HG03175 (cell line): ENCODE data around the gene CELA3A.
"Not testable (repeated sequence)": the region's sequence is repeated elsewhere in the genome, so short reads cannot be mapped to it uniquely, and the experiment has no call there.

ENCODE experiments used
- ATAC-seq: cut with Tn5 transposase; IDR thresholded peaks from one replicate; pipeline ENCODE4 v1.9.1; 2021; ENCODE audit warnings: mild to moderate bottlenecking, moderate library complexity; ENCODE audit not compliant: unreplicated experiment

CELA3A gene

GRCh38 chr1:21980515-21981220 is 20.8 kb upstream of the CELA3A start:
- not testable (repeated sequence) for ATAC-seq

- not testable (repeated sequence) for ATAC-seq
These were observed 20.2 kb upstream of the CELA3A start for GRCh38 chr1:21981253-21981652.

- ATAC-seq = not testable (repeated sequence)
These were observed 19.3 kb upstream of the CELA3A start for GRCh38 chr1:21982122-21982521.

- ATAC-seq = not testable (repeated sequence)
These were observed 17.9 kb upstream of the CELA3A start for GRCh38 chr1:21983539-21983938.

- ATAC-seq = not testable (repeated sequence)
These were observed 15.6 kb upstream of the CELA3A start for GRCh38 chr1:21985893-21986292.

GRCh38 chr1:21986386-21986785 is 15.1 kb upstream of the CELA3A start:
- ATAC-seq = not testable (repeated sequence)

GRCh38 chr1:21989672-21990393 is 11.6 kb upstream of the CELA3A start:
- ATAC-seq = not testable (repeated sequence)

- not testable (repeated sequence) for ATAC-seq
These were observed 9.3 kb upstream of the CELA3A start for GRCh38 chr1:21992186-21992585.

- ATAC-seq = not testable (repeated sequence)
These were observed 6.7 kb upstream of the CELA3A start for GRCh38 chr1:21994716-21995115.

- ATAC-seq = not testable (repeated sequence)
These were observed 4.8 kb upstream of the CELA3A start for GRCh38 chr1:21996663-21996970.

- ATAC-seq = not testable (repeated sequence)
These were observed 3.4 kb upstream of the CELA3A start for GRCh38 chr1:21997891-21998623.

- not testable (repeated sequence) for ATAC-seq
These were observed 2.7 kb upstream of the CELA3A start for GRCh38 chr1:21998624-21999294.

GRCh38 chr1:21999645-22000044 is 1.8 kb upstream of the CELA3A start:
- ATAC-seq = not testable (repeated sequence)

GRCh38 chr1:22002461-22002860 is 1.0 kb downstream of the CELA3A start:
- not testable (repeated sequence) for ATAC-seq

- not testable (repeated sequence) for ATAC-seq
These were observed 1.4 kb downstream of the CELA3A start for GRCh38 chr1:22002875-22003274.

GRCh38 chr1:22003959-22004358 is 2.5 kb downstream of the CELA3A start:
- not testable (repeated sequence) for ATAC-seq

- ATAC-seq = not testable (repeated sequence)
These were observed 4.0 kb downstream of the CELA3A start for GRCh38 chr1:22005261-22006149.

- ATAC-seq = not testable (repeated sequence)
These were observed 5.3 kb downstream of the CELA3A start for GRCh38 chr1:22006736-22007135.

GRCh38 chr1:22007262-22007661 is 5.8 kb downstream of the CELA3A start:
- not testable (repeated sequence) for ATAC-seq

- ATAC-seq = not testable (repeated sequence)
These were observed 8.1 kb downstream of the CELA3A start for GRCh38 chr1:22009566-22009965.
